Heart right ventricle (tissue), 16 donors: ENCODE data around the gene CSE1L. TPM values are rescaled to one million over a fixed set of nuclear protein-coding genes. Genes with fewer than 3 reads are reported as not detected.
"Not testable (repeated sequence)": the region's sequence is repeated elsewhere in the genome, so short reads cannot be mapped to it uniquely, and the experiment has no call there.

Experiments used
- ATAC-seq, 8 donors: fragments of 200-7000 bp; cut with Tn5 transposase; one replicate each; pipeline ENCODE4 v1.9.1; 2020; ENCODE audit warnings: mild to moderate bottlenecking in 8 of 8, moderate library complexity in 8 of 8, moderate number of reproducible peaks in 1 of 8
- DNase-seq, 2 donors: peaks; one replicate each; pipeline ENCODE4 v3.0.0-alpha.2; 2020
- H3K27ac ChIP-seq, 10 donors: fragments of 200-600 bp; sonication (generic) in 2 of 10; one replicate each; pipeline versions ENCODE4 v1.5.0 to v1.8.0; 2020 to 2022; ENCODE audit warnings: mild to moderate bottlenecking in 3 of 10
- H3K27me3 ChIP-seq, 7 donors: fragments of 200-600 bp; one replicate each; pipeline ENCODE4 v1.8.0; 2021 to 2022; ENCODE audit warnings: mild to moderate bottlenecking in 2 of 7
- H3K36me3 ChIP-seq, 9 donors: fragments of 200-600 bp; sonication (generic) in 1 of 9; one replicate each; pipeline versions ENCODE4 v1.5.0 to v1.8.0; 2020 to 2022; ENCODE audit warnings: mild to moderate bottlenecking in 2 of 9
- H3K4me1 ChIP-seq, 9 donors: fragments of 200-600 bp; sonication (generic) in 1 of 9; one replicate each; pipeline versions ENCODE4 v1.5.0 to v1.8.0; 2020 to 2022; ENCODE audit warnings: mild to moderate bottlenecking in 4 of 9
- H3K4me3 ChIP-seq, 10 donors: fragments of 200-600 bp; sonication (generic) in 2 of 10; one replicate each; pipeline versions ENCODE4 v1.5.0 to v1.8.0; 2020 to 2022; ENCODE audit warnings: mild to moderate bottlenecking in 7 of 10, moderate library complexity in 2 of 10
- H3K9me3 ChIP-seq, 11 donors: fragments of 200-600 bp in 10 of 11; sonication (generic) in 2 of 11; one replicate each; pipeline versions ENCODE4 v1.5.0 to v1.8.0; 2013 to 2022; ENCODE audit warnings: mild to moderate bottlenecking in 2 of 11, control low read depth in 1 of 11, moderate library complexity in 1 of 11
- WGBS, 2 donors: extraction: QIAGEN DNeasy Blood & Tissue Kit; methylation state at CpG; one replicate each; pipeline ENCODE4 v1.1.7; 2013; ENCODE audit warnings: inconsistent platforms in 1 of 2; 5-methylcytosine and 5-hydroxymethylcytosine counted together
- intact Hi-C, 10 donors: fragments of 100-400 bp; cut with DNase I; formaldehyde crosslinking; loops; one replicate each; pipeline versions ENCODE4 v1.11.1 to v1.14.2; 2022
- polyA plus RNA-seq, 2 donors: library from polyadenylated mRNA; stranded (reverse); fragments of 200-250 nt; gene quantifications; one replicate each; pipeline ENCODE4 v1.2.3, GENCODE V29; 2013
- total RNA-seq, 10 donors: library from RNA; stranded (reverse); fragmentation: NEBNext Ultra II Directional in 3 of 10; extraction: Animal tissue kit (Norgen Biotek cat#: 25700) in 3 of 10; gene quantifications; one replicate each; pipeline versions ENCODE4 v1.2.1 to v1.2.4, GENCODE V29; 2021 to 2023
- TF ChIP-seq, protein P1 (sequence below), 9 donors: fragments of 200-600 bp; sonication (generic) in 2 of 9; IDR thresholded peaks; one replicate each; pipeline versions ENCODE4 v1.5.0 to v1.8.0; 2021 to 2022; ENCODE audit warnings: antibody characterized with exemption in 9 of 9, mild to moderate bottlenecking in 5 of 9, moderate library complexity in 1 of 9
- donor health status: Arrhythmogenic right ventricular cardiomyopathy.
- donor health status: ischemic (EF 13 %, LVEDD 7.1; RV severe dilation, severe dysfunction).
- donor health status: healthy with polysubstance abuse.
- donor health status: DM: no; HTN: yes; CAD: no.
- donor health status: DM: no; HTN: no; CAD: no.
- donor health status: ischemic (EF 25% LVEDD 6.9; RV normal size, moderate dysfunction).
- donor health status: ischemic (EF 25% LVEDD 5.7; RV mildly dilated, moderate dysfunction).
- donor health status: healthy.
- donor health status: DM: yes; HTN: yes; CAD: no.
- donor health status: Ischemic cardiomyopathy.
- donor health status: ischemic (EF 35%, LVEDD 5.7; RV mildly dilated, moderate dysfunction).
- donor health status: nonischemic (EF 11% LVEDD 7.7; RV severe dilation, severe dysfunction).
- donor health status: DM: yes; HTN: yes; CAD: no.
- donor health status: PGD.
- donor health status: ischemic (EF 29% LVEDD 5.4; RV normal size, mild dysfunction).
- donor health status: nonischemic (EF 23%, LVEDD 6.1; RV moderate dilation, normal function).

CSE1L gene
- total and polyA plus RNA-seq, 12 donors = 16.2 to 47.6 (median 39.6) TPM

DNA sequence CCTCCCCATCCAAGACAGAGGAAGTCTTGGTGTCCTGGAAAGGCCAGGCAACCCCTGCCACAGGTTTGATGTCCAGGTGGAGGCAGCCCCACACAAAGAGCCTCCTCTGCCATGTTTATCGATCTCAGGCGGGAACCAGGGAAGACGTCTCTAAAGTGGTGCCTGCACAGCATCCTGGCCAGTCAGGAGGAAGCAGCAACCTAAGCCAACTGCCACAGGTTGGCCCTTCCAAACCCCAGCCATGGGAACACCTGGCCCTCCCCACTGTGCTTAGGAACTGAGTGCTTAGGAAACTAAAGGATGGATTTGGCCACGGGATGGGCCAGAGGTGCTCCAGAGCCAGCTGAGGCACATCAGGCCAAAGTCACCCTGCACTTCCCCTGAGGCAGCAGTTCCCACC, 56.9 kb downstream of the CSE1L start:
- Histone ChIP-seq H3K4me1 (peaks cover 0 to 13% (median 0%) of the 10 kb centered on the region in 9 donors), H3K27ac (no peak overlapping the region), H3K9me3 (no peaks in the 10 kb centered on the region), H3K27me3 (no peaks in the 10 kb centered on the region), H3K4me3 (no peak overlapping the region), H3K36me3 (peaks cover 0 to 86% (median 22%) of the 10 kb centered on the region in 9 donors)
- WGBS, 2 donors = 93 to 96% methylated on average over 4 of the region's 4 CpGs
- no peak for DNase-seq
- ATAC-seq = peak in 1 of 8 donors; percentile 10
- TF ChIP-seq, protein P1, sequence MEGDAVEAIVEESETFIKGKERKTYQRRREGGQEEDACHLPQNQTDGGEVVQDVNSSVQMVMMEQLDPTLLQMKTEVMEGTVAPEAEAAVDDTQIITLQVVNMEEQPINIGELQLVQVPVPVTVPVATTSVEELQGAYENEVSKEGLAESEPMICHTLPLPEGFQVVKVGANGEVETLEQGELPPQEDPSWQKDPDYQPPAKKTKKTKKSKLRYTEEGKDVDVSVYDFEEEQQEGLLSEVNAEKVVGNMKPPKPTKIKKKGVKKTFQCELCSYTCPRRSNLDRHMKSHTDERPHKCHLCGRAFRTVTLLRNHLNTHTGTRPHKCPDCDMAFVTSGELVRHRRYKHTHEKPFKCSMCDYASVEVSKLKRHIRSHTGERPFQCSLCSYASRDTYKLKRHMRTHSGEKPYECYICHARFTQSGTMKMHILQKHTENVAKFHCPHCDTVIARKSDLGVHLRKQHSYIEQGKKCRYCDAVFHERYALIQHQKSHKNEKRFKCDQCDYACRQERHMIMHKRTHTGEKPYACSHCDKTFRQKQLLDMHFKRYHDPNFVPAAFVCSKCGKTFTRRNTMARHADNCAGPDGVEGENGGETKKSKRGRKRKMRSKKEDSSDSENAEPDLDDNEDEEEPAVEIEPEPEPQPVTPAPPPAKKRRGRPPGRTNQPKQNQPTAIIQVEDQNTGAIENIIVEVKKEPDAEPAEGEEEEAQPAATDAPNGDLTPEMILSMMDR (IDR thresholded peaks at IDR 0.05) = no peak
- intact Hi-C loops = no loop called here

DNA sequence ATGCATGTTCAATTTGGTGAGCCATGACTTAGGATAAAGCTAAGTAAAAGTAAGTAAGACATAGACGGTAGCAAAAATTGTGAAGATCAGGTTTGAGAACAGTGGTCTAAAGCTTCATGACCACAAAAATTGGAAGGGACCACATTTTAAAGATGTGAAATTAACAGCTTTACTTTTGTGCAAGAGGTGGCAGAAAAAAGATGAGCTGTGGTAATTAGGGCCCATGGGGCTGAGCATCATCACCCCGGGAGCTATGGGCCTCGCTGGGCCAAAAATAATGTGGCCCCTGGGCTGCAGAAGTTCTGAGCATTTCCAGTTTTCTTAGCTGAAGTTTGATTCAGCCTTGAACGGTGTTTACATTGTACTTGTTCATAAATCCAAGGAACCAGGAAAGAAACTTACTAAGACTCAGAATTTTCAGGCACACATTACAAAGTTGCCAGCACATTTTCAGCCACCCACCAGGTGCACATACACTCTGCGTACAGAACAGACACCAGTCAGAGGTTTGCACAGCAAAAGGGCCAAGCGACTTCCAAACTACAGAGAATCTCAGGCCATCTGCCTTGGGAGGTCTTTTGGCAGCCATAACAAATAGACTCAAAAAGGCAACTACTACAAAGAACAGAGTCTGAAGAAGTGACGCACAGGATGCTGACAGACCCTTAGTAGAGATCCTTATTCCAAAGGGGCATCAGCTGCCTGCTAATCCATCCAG, 57.7 kb downstream of the CSE1L start:
- Histone ChIP-seq H3K27ac (no peak overlapping the region), H3K9me3 (no peaks in the 10 kb centered on the region), H3K27me3 (no peaks in the 10 kb centered on the region), H3K4me1 (peaks cover 0 to 13% (median 0%) of the 10 kb centered on the region in 9 donors), H3K36me3 (peaks cover 0 to 80% (median 22%) of the 10 kb centered on the region in 9 donors), H3K4me3 (no peak overlapping the region)
- 94 to 95% methylated on average over 7 of the region's 7 CpGs for WGBS, 2 donors
- intact Hi-C loops = no loop called here
- TF ChIP-seq, protein P1 (IDR thresholded peaks at IDR 0.05) = no peak
- no peak for ATAC-seq
- DNase-seq = no peak

DNA sequence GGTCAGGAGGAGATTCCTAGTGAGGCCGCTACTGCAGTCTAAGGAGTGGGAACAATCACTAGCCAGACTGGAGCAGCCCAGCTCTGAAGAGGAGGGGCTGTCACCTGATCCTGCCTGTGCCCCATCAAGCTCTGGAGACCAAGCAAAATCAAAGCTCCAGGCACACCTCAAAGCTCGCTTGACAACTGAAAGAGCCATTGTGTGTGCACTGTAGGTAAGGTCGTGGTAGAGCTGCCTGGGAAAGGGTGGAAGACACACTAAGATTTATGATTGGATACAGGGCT, 58.2 kb downstream of the CSE1L start:
- H3K4me1 ChIP-seq = peaks cover 0 to 13% (median 0%) of the 10 kb centered on the region in 9 donors
- ATAC-seq = peak in 2 of 8 donors; percentile 29 to 38
- 83 to 86% methylated on average over 3 of the region's 3 CpGs for WGBS, 2 donors
- no peak overlapping the region for H3K27ac ChIP-seq
- H3K4me3 ChIP-seq = no peak overlapping the region
- no peaks in the 10 kb centered on the region for H3K9me3 ChIP-seq
- H3K36me3 ChIP-seq = peaks cover 0 to 77% (median 18%) of the 10 kb centered on the region in 9 donors
- no peaks in the 10 kb centered on the region for H3K27me3 ChIP-seq
- intact Hi-C loops = no loop called here
- DNase-seq = no peak
- TF ChIP-seq, protein P1 (IDR thresholded peaks at IDR 0.05) = no peak

DNA sequence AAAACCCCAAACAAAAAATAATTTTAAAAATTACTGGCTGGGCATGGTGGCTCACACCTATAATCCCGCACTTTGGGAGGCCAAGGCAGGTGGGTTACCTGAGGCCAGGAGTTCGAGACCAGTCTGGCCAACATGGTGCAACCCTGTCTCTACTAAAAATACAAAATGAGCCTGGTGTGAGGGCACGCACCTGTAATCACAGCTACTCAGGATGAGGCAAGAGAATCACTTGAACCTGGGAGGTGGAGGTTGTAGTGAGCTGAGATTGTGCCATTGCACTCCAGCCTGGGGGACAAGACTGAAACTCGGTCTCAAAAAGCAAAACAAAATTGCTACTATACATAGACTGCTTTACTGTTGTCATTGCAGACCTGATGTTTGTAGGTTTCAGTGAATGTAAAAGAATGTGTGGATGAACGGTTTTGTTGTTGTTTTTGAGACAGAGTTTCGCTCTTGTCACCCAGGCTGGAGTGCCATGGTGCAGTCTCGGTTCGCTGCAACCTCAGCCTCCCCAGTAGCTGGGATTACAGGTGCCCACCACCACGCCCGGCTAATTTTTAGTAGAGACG, 59.0 kb downstream of the CSE1L start:
- 93 to 98% methylated on average over 11 of the region's 11 CpGs for whole genome bisulfite sequencing, 2 donors
- peaks cover 0 to 77% (median 18%) of the 10 kb centered on the region in 9 donors for H3K36me3 ChIP-seq
- intact Hi-C loops = not testable (repeated sequence)

DNA sequence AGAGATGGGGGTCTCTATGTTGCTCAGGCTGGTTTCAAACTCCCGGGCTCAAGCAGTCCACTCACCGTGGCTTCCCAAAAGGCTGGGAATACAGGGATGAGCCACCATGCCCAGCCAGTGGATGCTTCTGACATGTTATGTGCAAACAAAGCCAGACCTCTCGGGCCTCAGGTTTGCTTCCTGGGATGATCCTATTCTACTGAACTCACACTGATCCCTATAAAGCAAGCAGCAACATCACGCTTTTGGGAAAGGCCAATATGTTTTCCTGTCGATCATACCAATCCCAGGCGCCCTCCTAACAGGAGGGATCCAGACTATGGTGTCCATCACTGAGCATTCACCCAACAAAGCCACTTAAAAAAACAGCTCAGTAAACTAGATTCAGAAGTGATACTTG, 60.2 kb downstream of the CSE1L start:
- no peaks in the 10 kb centered on the region for H3K27me3 ChIP-seq
- no peaks in the 10 kb centered on the region for H3K9me3 ChIP-seq
- no peak overlapping the region for H3K4me3 ChIP-seq
- H3K27ac ChIP-seq = no peak overlapping the region
- TF ChIP-seq, protein P1 (IDR thresholded peaks at IDR 0.05) = no peak
- intact Hi-C loops = no loop called here
- no peak for ATAC-seq
- 97 to 98% methylated on average over 6 of the region's 6 CpGs for WGBS, 2 donors
- H3K36me3 ChIP-seq = peaks cover 0 to 77% (median 18%) of the 10 kb centered on the region in 9 donors
- H3K4me1 ChIP-seq = no peaks in the 10 kb centered on the region
- no peak for DNase-seq

More for the DNA sequence above, 59.0 kb downstream of the CSE1L start:
- H3K4me3 ChIP-seq, H3K27ac ChIP-seq, H3K9me3 ChIP-seq, H3K27me3 ChIP-seq, ATAC-seq, DNase-seq: not testable (repeated sequence)
- peaks cover 0 to 12% (median 0%) of the 10 kb centered on the region in 9 donors for H3K4me1 ChIP-seq
